Psoas muscle (tissue), 8 donors: ENCODE measurements around the gene MMD2. TPM values are rescaled to one million over a fixed set of nuclear protein-coding genes. Genes with fewer than 3 reads are reported as not detected.

Experiments
- ATAC-seq, 4 donors: fragments of 200-7000 bp; cut with Tn5 transposase; one replicate each; pipeline ENCODE4 v1.9.1; 2020; ENCODE audit warnings: moderate library complexity in 3 of 4, mild to moderate bottlenecking in 2 of 4
- DNase-seq, 2 donors: peaks; one replicate each; pipeline ENCODE4 v3.0.0-alpha.2; 2020
- H3K27ac ChIP-seq: fragments of 200-600 bp; one replicate; pipeline ENCODE4 v1.8.0; 2022
- H3K27me3 ChIP-seq, 3 donors: fragments of 200-600 bp in 1 of 3; one replicate each; pipeline versions ENCODE4 v1.6.1 to v1.8.0; 2013 to 2022; ENCODE audit warnings: low read length in 2 of 3, mild to moderate bottlenecking in 2 of 3, moderate library complexity in 1 of 3; ENCODE audit not compliant: insufficient read depth in 3 of 3
- H3K36me3 ChIP-seq, 2 donors: fragments of 200-600 bp in 1 of 2; one replicate each; pipeline versions ENCODE4 v1.6.1 to v1.8.0; 2013 to 2022; ENCODE audit warnings: low read depth in 1 of 2, mild to moderate bottlenecking in 1 of 2, moderate library complexity in 1 of 2; ENCODE audit not compliant: insufficient read depth in 1 of 2
- H3K4me1 ChIP-seq: fragments of 200-600 bp; one replicate; pipeline ENCODE4 v1.8.0; 2022
- H3K4me3 ChIP-seq: fragments of 200-600 bp; one replicate; pipeline ENCODE4 v1.8.0; 2022; ENCODE audit warnings: mild to moderate bottlenecking
- H3K9me3 ChIP-seq: fragments of 200-600 bp; one replicate; pipeline ENCODE4 v1.8.0; 2022
- CTCF ChIP-seq: fragments of 200-600 bp; IDR thresholded peaks from one replicate; pipeline ENCODE4 v1.8.0; 2022; ENCODE audit warnings: antibody characterized with exemption
- WGBS, 3 donors: extraction: QIAGEN DNeasy Blood & Tissue Kit; methylation state at CpG; one replicate each; pipeline versions ENCODE4 v1.1.6 to v1.1.7; 2013; 5-methylcytosine and 5-hydroxymethylcytosine counted together
- intact Hi-C, 2 donors: fragments of 100-400 bp; cut with DNase I; formaldehyde crosslinking; loops; one replicate each; pipeline versions ENCODE4 v1.11.0 to v1.14.2; 2022
- long read RNA-seq, 2 donors: library from polyadenylated mRNA; unstranded; transcript quantifications; one replicate each; pipeline ENCODE4 v2.0.0, GENCODE V29; 2021
- polyA plus RNA-seq, 3 donors: library from polyadenylated mRNA; stranded (reverse); fragments of 200-250 nt; gene quantifications; one replicate each; pipeline ENCODE4 v1.2.3, GENCODE V29; 2013
- total RNA-seq, 4 donors: library from RNA; stranded (reverse); fragmentation: NEBNext Ultra II Directional in 2 of 4; extraction: Animal tissue kit (Norgen Biotek cat#: 25700) in 2 of 4; gene quantifications; one replicate each; pipeline versions ENCODE4 v1.2.1 to v1.2.4, GENCODE V29; 2021 to 2023
- donor health status: healthy with polysubstance abuse.
- donor health status: DM: no; HTN: no; CAD: no; lungs with moderate emphysema.
- donor health status: Bipolar disorder and iron deficiency.
- donor health status: healthy.
- donor health status: DM: yes; HTN: yes; CAD: no.
- donor health status: DM: no; HTN: no; CAD: no.
- donor health status: DM: no; HTN: no; CAD: no.
- donor health status: DM: yes; HTN: yes; CAD: no.

Gene MMD2
- total RNA-seq, result not detected
- under 1 TPM in 1 of 3 donors, not detected in 2; 0.01 TPM for polyA plus RNA-seq
- long read RNA-seq, donor 1, result 0 reads
- long read RNA-seq, donor 2, result 0 reads

GRCh38 chr7:4958477-4959301 is at the start of gene MMD2:
MMD2 (minus strand) TSS chr7:4959187; CDS start chr7:4959017, 170 bp downstream.
- no peak within 1 kb of the TSS for H3K27ac ChIP-seq
- ATAC-seq, result no peak
- 1 to 2% (median 2%) methylated on average over 60 to 86 of the region's 87 CpGs for WGBS, 3 donors
- intact Hi-C loops, result no loop called here
- no peaks in the 10 kb centered on the region for H3K9me3 ChIP-seq
- no peaks in the 10 kb centered on the region for H3K36me3 ChIP-seq
- H3K4me3 ChIP-seq, result peak within 1 kb of the TSS; percentile 57
- no peak for DNase-seq
- H3K4me1 ChIP-seq, result no peaks in the 10 kb centered on the region
- no peak for TF ChIP-seq CTCF
- H3K27me3 ChIP-seq, result peaks cover 0 to 62% (median 15%) of the 10 kb centered on the region in 3 donors

- H3K9me3 ChIP-seq, result no peaks in the 10 kb centered on the region
- ATAC-seq (no peak), DNase-seq (no peak)
- no peaks in the 10 kb centered on the region for H3K27me3 ChIP-seq
- H3K27ac ChIP-seq, result no peak overlapping the region
- H3K4me3 ChIP-seq, result no peak overlapping the region
- H3K36me3 ChIP-seq, result peaks cover 0 to 19% of the 10 kb centered on the region in 2 donors
- H3K4me1 ChIP-seq, result no peaks in the 10 kb centered on the region
- no peak for TF ChIP-seq CTCF
- 88 to 91% (median 89%) methylated on average over 1 of the region's 1 CpG for WGBS, 3 donors
- intact Hi-C loops, result no loop called here
Measured at GRCh38 chr7:5005066-5005465, 46.1 kb upstream of the MMD2 start.

GRCh38 chr7:5001911-5002310 is 42.9 kb upstream of the MMD2 start:
- Histone ChIP-seq H3K36me3 (peaks cover 0 to 36% of the 10 kb centered on the region in 2 donors), H3K27me3 (no peaks in the 10 kb centered on the region), H3K27ac (no peak overlapping the region), H3K9me3 (no peaks in the 10 kb centered on the region), H3K4me3 (no peak overlapping the region), H3K4me1 (no peaks in the 10 kb centered on the region)
- 88 to 94% (median 94%) methylated on average over 5 of the region's 5 CpGs for WGBS, 3 donors
- ATAC-seq, result no peak
- intact Hi-C loops, result no loop called here
- no peak for TF ChIP-seq CTCF
- no peak for DNase-seq

GRCh38 chr7:5001003-5001402 is 42.0 kb upstream of the MMD2 start:
- Histone ChIP-seq H3K27me3 (no peaks in the 10 kb centered on the region), H3K4me3 (no peak overlapping the region), H3K9me3 (no peaks in the 10 kb centered on the region), H3K4me1 (no peaks in the 10 kb centered on the region), H3K27ac (no peak overlapping the region), H3K36me3 (peaks cover 0 to 45% of the 10 kb centered on the region in 2 donors)
- ATAC-seq, result no peak
- 86 to 91% (median 90%) methylated on average over 4 of the region's 4 CpGs for WGBS, 3 donors
- DNase-seq, result no peak
- no peak for TF ChIP-seq CTCF
- intact Hi-C loops, result no loop called here
